UCSD-AML1 (cell line): ENCODE results near the gene RCSD1.
"Not testable (repeated sequence)": the region's sequence is repeated elsewhere in the genome, so short reads cannot be mapped to it uniquely, and the experiment has no call there.

Experiments
- DNase-seq: peaks from one replicate; lab custom pipeline; 2025; ENCODE audit not compliant: unreplicated experiment; lab: John Stamatoyannopoulos, UW

The RCSD1 gene

DNA sequence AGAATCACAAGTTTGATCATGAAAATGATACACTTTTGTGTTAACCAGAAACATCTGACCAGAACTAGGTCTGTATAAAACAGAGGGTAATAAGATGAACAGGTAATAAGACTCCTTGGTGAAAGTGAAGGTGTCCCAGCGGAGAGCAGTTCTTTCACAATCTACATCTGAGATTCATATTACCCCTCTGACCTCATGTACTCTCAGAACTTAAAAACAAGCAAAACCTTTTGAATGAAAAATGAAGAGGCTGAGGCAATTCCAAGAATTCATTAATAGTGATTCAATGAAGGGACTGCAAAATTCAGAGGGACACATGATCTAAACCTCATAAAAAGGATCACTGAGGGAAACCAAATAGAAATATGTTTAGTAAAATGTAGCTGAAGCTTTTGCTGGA lies 80.8 kb downstream of the RCSD1 start:
- no peak for DNase-seq

DNA sequence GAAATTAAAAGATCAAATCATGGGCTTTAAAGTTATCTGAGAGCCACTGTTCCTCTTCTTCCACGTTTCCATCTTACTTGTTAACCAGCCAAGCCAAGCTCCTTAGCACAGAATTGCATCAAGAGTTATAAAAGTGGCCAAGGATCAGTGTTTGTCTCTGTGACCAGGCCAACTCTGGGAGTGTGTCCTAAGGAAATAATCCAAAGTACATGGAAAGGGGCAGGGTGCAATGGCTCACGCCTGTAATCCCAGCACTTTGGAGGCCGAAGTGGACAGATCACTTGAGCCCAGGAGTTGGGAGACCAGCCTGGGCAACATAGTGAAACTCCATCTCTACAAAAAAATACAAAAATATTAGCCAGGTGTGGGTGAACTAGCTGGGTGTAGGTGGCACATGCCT lies 81.8 kb downstream of the RCSD1 start:
- DNase-seq, result no peak

DNA sequence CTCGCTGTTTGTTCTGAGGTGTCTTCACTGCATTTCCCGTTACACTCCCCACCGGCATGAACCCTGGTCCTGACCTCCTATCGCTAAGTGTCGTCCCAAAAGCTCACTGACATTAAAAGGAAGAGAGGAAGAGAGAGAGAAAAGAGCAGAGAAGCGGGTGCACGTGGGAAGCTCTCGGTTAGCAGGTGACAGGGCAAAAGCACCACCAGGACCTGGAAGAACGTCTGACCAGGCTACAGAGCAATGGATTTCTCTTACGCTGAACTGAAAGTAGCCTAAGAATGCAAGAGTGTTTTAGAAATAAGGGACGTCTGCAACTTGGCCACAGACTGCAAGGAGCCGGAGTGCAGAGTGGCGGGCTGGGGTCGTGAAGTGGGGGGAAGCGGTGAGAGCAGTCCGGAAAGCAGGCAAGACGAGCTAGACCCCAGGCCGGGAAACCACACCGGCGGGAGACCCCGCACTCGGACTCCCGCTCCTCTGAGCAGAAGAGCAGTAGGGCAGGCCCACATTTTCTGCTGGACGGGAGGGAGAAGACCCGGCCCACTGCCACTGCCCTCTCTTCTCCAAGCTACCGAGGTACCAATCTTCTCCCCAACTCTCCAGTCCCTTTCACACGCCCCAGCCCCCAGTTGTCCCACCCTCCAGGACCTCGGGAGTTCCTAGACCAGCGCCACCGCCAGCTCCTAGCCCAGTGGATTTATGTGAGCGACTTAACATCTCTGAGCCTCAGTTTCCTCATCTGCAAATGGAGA lies 83.5 kb downstream of the RCSD1 start:
- DNase-seq, result no peak

DNA sequence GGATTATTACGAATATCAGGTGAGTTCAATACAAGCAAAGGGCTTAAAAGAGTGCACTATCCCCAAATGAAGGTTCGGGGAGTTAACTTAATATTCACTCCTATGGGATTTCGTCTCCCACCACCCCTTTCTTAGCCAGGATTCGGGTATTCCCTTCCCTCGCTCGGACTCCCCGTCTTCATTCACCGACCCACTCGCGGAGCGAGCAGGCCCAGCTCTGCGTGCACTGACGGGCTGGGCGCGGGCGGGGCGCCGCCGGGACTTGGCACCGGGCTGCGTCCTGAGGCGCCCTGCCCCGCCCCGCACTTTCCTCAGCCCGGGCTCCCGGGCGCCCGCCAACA lies 84.0 kb downstream of the RCSD1 start:
- DNase-seq, result no peak

DNA sequence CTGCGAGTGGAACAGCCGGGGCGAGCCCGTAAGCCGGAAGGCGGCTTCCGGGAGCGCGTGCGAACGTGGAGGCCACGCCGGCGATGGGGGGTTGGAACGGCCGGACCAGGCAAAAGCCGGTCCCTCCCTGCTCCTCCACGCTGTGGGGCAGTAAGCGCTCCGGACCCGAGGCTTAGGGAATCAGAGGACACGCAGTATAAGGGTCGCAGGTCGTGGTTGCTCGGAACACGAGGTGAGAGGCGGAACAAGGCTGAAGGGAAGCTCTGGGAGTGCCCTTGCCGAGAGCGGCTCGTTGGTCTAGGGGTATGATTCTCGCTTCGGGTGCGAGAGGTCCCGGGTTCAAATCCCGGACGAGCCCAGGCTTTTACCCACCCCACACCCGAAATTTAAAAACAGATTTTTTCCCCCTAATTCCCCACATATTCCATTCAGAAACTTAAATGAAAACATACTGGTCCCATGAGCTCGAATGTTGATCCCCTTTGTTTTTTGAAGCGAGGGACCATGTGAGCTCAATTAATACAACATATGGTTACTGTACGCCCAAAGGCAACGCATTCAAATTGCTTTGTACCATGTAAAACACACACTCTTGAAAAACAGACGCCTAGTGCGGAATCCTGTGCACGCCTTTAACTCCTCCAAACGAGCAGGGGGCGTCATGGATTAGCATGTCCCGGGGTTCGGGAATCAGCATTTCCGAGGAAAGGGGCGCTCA lies 84.6 kb downstream of the RCSD1 start:
- DNase-seq, result peak; percentile 94

DNA sequence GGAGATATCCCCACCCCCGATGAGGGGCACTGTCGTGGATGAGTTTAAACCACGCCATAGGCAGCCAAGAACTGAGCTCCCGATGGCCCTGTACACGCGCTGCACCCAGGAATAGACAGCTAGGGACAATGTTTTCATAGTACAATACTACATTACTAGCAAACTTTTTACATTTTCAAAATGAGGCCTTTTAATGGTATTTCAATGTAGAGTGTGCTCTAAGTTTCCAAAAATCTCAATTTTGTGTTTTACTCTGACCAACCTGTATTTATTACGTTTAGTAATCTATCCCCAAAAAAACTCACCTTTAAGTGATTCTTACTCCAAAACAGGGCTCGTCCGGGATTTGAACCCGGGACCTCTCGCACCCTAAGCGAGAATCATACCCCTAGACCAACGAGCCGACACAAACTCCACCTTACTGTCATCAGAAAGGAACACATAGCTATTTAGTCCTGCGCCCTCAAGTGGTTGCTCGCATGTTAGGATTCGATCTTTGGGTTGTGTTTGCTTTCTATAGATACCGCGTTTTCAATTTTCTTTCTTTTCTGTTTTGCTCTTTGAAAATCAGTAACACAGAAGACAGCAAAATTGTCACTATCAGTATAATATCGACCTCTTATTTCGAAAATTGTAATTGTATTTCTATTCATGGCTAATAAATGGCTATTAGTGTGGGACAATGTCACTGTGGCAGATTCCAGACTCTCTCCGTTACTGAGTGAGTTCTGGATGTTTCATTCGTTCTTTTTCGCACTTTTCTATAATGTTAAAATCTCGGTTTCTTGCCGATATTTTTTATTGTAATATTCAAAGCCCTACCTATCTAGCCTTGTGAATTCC lies 85.3 kb downstream of the RCSD1 start:
- peak; percentile 86 for DNase-seq

DNA sequence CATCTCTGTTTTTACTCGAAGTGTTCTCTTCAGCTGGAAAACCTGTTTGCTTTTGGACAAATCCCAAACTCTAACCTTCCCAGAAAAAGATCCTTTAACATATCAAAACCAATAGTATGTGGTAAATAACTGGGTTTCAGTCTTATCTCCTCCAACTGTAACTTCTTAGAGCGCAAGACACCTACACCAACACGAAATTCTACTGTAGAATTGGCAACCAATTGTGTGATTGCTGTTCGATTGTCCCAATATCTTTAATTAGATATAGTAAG lies 85.9 kb downstream of the RCSD1 start:
- DNase-seq, result no peak

DNA sequence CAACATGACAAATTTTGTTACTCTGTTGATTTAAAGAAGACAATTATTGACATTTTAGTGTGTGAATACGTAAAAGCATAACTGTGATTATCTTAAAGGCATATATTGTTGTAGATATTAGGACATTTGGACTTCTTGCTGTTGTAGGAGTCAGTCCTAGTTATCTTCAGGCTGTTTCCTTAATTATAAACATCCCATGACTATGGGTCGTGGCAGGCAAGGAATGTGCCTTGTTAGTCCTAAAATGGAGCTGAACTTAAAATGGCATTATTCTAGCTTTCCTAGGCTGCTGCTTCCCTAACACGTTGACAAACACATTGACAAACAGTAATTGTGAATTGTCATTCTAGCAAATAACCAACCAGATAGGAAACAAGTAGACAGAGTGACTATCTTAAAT lies 87.3 kb downstream of the RCSD1 start:
- no peak for DNase-seq

DNA sequence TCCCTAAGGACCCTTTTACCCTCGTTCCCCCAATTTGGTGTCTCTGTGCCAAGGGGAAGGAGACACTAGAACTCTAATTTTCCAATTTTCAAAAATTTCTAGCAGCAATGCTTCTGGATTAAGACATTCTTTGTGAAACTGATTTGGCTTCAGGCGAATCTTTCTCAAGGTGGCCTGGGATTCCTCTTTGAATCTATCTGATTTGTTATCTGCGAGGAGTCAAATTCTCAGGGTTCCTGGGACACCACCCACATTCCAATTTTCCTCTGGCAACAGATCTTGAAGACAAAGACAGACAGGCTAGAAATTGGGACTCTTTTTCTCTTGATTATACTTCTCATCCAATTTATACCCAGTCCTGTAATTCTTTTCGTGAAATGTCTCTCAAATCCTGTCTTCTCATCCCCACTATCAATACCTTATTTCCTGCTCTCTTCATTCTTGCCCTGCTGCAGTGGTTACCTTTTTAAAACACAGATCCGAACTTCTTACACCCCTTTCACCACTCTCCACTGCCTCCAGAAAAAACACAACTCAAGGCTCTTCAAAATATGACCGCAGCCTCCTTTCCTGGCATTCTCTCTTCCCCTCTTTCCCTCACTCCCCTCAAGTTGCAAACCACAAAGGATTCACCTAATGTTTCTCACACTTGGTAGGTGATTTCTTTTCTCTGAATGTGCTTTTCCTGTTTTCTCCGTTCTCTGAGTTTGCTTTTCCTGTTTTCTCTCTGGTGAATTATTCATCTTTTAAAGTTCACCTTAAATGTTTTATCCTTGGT lies 89.1 kb downstream of the RCSD1 start:
- no peak for DNase-seq

DNA sequence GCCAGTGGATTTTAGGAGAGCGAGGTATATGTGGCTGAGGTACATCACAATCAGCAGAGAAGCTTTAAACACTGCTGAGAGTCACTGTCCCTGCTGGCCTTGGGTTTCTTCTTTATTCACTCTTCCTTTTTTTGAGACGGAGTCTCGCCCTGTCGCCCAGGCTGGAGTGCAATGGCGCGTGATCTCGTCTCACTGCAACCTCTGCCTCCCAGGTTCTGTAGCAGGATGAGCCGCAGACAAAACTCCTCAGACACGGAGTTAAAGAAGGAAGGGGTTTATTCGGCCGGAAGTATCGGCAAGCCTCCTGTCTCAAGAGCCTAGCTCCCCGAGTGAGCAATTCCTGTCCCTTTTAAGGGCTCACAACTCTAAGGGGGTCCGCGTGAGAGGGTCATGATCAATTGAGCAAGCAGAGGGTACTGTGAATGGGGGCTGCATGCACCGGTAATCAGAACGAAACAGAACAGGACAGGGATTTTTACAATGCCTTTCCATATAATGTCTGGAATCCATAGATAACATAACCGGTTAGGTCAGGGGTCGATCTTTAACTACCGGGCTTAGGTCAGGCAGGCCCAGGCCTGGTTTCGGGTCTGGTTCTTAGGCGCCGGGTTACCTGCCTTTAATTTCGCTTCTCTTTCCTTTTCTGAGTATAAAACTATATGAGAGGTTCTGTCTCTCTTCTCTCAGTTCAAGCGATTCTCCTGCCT lies 89.8 kb downstream of the RCSD1 start:
- not testable (repeated sequence) for DNase-seq

DNA sequence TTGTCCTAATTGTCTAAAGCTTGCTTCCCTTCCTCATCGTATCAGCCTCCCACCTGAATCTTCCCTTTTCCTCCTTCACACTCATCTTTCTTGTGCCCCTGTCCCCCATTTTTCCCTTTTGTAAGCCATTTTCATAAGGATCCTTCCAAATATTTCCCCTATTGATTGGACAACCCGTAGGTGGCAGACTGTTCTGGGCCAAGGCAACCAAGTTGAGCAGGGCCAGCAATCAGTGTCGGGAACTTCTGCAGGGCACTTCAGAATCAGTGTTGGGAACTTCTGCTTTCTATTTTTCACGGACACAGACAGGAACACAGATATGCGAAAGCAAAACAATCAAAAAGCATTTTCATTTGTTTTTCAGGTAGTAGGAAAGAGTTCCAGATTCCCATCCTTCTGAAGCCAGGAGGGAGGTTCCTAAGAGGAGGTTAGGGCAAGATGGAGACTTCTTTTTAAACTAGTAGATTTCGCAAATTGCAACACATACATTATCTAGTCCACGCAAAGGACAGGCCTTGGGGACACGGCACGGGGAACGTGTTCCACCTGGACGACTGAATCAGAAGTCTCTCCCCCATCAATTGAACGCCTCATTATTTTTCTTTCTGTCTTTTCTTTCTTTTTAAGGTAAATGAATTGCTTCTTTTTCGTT lies 91.1 kb downstream of the RCSD1 start:
- peak; percentile 29 for DNase-seq

DNA sequence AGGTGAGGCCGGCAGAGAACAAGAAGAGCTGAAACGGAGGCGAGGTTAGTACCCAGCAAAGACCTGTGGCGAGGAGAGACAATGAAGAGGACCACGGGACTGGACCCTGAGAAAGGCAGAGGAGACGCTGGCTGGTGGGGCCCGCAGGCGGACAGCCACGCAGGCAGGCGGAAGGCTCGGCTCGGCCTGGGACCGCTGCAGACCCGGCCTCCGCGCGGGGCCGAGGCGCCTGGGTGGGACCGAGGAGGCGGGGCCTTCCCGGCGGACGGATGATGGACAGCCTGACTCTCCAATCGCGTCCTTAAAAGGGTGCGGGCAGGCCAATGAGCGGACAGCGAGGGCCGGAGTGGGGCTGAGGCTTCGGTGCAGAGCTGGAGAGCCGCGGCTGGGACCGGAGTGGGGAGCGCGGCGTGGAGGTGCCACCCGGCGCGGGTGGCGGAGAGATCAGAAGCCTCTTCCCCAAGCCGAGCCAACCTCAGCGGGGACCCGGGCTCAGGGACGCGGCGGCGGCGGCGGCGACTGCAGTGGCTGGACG lies 91.7 kb downstream of the RCSD1 start, which contains the start of gene MPZL1:
TSS of gene MPZL1 (plus strand) at position 366 of the 535 bp plus-strand sequence. CDS start 170 bp downstream, outside the sequence.
- peak; percentile 88 for DNase-seq

DNA sequence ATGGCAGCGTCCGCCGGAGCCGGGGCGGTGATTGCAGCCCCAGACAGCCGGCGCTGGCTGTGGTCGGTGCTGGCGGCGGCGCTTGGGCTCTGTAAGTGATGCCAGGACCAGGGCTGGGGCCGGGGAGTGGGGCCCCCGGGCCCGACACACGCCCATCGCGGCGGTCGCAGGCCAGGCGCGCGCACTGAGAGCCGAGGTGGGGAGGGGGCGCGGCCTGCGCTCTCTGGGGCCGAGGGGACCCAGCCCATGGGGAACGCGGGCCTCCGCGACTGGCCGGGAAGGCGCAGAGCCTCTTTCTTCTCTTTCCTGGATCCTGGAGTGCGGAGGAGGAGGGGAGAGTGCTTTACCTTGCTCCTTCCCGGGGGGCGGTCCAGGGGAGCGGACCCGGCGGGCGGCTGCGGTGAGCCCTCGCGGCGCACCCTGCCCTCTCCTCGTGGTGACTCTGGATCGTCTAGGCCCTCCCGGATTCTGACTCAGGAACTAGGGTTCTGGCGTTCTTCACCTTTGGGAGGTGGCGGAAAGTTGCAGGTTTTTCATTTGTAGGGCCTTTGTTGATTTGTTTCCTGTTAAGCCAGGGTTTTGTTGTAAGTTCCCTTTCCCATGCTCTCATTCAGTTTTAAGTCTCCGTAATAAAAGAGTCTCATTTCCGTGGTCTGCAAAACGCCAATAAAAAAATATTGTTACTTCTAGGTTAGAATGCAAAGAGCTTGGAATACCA lies 92.3 kb downstream of the RCSD1 start:
- DNase-seq, result peak; percentile 55

DNA sequence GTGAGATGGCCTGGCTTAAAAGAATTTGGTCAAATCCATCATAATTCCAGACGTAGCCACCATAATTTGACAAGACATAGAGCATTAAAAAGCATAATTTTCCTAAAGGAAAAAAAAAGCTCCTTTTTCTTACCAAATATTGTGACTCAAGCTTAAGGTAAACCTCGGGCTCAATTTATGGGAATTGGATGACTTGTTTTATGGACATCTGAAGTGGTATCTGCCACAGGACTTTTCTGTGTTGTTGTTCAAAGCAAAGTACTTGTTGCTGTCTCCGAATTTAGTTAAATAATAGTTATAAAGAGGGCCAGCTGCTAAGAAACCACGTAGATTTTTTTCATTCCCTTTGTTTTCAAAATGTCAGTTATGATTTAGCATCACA lies 92.8 kb downstream of the RCSD1 start:
- DNase-seq, result no peak

DNA sequence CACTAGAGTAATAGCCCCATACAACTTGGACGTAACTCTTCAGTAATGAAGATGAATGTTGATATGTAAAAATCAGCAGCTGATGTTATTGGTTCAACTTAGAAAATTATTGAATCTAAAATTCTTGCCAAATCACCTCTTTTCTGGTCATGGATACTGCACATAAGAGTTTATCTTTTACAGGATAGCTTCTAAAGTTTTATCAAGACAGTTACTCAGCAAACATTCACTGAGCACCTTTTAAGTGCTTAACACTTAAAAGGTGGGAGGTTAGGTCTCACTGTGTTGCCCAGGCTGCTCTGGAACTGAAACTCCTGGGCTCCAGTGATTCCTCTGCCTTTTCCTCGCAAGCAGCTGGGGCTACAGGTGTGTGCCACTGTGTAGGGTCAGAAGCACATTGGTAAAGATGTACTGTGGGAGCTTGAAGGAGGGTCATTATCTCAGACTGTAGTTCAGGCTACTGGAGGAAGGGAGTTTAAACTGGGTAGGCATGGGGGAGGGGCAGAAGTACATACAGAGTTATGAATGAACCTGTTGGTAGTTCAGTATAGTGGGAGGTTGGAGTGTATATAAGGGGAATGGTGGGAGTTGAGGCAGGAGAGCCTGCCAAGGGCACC lies 93.8 kb downstream of the RCSD1 start:
- no peak for DNase-seq

DNA sequence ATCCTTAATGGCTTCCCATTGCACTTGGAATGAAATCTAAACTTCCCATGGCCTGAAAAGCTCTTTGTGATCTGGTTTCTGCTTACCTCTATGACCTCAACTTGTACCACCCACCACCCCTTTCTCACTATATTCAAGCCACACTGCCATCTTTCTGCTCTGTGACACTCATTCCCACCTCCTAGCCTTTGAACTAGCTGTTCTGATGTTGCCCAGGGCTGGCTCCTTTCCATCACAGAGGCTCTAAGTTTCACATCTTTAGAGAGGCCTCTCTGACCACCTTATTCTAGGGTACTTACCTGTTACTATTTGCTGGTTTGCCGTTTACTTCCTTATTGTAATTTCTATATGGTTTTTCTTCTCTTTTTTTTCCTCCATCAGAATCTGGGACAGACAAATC lies 96.0 kb downstream of the RCSD1 start:
- DNase-seq, result no peak

DNA sequence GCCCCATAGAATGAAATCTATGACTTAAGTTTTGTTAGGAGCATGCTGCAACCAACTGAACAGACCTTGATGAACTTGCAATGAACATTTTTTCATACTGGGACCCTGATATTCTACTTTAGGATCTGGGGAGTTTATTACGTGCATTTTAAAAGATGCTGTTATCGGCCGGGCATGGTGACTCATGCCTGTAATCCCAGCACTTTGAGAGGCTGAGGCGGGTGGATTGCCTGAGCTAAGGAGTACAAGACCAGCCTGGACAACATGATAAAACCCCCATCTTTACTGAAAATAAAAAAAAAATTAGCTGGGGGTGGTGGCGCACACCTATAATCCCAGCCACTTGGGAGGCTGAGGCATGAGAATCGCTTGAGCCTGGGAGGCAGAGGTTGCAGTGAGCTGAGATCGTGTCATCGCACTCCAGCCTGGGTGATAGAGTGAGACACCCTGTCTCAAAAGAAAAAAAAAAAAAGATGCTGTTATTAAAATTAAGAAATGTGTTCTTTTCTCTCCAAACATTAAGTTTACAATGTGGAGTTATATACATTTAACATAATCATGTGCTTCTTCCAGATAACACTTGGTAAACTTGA lies 98.9 kb downstream of the RCSD1 start:
- DNase-seq, result no peak

DNA sequence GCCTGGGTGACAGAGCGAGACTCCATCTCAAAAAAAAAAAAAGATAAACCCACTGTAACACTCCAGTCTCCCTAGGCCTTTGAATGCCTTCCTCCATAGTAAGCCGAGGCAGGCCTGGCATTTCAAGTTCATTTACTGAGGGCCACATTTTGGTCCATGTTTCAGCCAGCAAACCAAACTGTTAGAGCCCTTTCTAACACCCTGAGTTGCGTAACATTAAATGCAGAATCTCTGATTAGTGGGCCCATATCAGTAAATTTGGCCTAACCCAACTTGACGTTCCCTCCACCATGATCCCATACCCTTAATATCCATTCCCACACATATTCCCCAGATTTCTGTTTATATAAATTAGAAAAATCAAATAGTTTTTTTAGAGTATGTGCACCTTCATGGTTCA lies 104.2 kb downstream of the RCSD1 start:
- DNase-seq, result no peak
